PC-9 (cell line): ENCODE measurements around the gene HBS1L.

Experiments
- CTCF ChIP-seq: fragments of 200-600 bp; sonication (generic); conservative IDR thresholded peaks from 2 replicates; pipeline ENCODE4 v1.6.1; 2017; ENCODE audit warnings: mixed run types, antibody characterized with exemption, mild to moderate bottlenecking, moderate library complexity
- EZH2 ChIP-seq: fragments of 200-600 bp; sonication (generic); IDR thresholded peaks from 2 replicates; pipeline ENCODE4 v1.8.0; 2017; ENCODE audit warnings: antibody characterized with exemption, low read depth

GRCh38 chr6:134910593-134910935, 144.1 kb downstream of the HBS1L start:
- TF ChIP-seq CTCF (no peak), EZH2 (no peak)
